AG04450 (cell line): Measurements from ENCODE around the gene KCNJ5. TPM values are rescaled to one million over a fixed set of nuclear protein-coding genes. Genes with fewer than 3 reads are reported as not detected.

Experiments used
- CTCF ChIA-PET: fragments of 300-600, 350-600 bp; formaldehyde crosslinking; extraction: SDS; loops from one replicate; lab custom pipeline; 2022; ENCODE audit warnings: antibody characterized with exemption, inconsistent platforms; lab: Charles Lee
- POLR2A ChIA-PET: fragments of 350-600 bp; formaldehyde crosslinking; extraction: SDS; loops from one replicate; lab custom pipeline; 2021; ENCODE audit warnings: antibody characterized with exemption, inconsistent platforms; lab: Yijun Ruan, JAX
- DNase-seq: peaks from one replicate; pipeline ENCODE4 v3.0.0-alpha.2; 2011; ENCODE audit warnings: low read depth, low spot score
- H3K27ac ChIP-seq: one replicate; pipeline ENCODE4 v1.5.1; 2012; ENCODE audit warnings: low read depth, low read length, control low read depth
- H3K27me3 ChIP-seq: one replicate; pipeline ENCODE4 v1.6.0; 2012; ENCODE audit warnings: low read length; ENCODE audit not compliant: control insufficient read depth, insufficient read depth
- H3K4me3 ChIP-seq: 2 replicates; pipeline ENCODE4 v1.5.1; 2011; ENCODE audit warnings: mild to moderate bottlenecking, low read depth, low read length, control low read depth
- H3K9me3 ChIP-seq: 2 replicates; pipeline ENCODE4 v1.5.1; 2012; ENCODE audit warnings: low read length; ENCODE audit not compliant: control insufficient read depth, insufficient read depth
- polyA plus RNA-seq: library from polyadenylated mRNA; depleted of rRNA; stranded (reverse); fragments of >200 nt; gene quantifications from 2 replicates; pipeline ENCODE4 v1.2.3, GENCODE V29; 2011
- TF ChIP-seq, protein P1 (sequence below): IDR thresholded peaks from 2 replicates; pipeline ENCODE4 v1.5.1; 2011; ENCODE audit warnings: low read depth, low read length, control low read depth, inconsistent platforms

KCNJ5 gene
- polyA plus RNA-seq, 1 experiment, result not detected

DNA sequence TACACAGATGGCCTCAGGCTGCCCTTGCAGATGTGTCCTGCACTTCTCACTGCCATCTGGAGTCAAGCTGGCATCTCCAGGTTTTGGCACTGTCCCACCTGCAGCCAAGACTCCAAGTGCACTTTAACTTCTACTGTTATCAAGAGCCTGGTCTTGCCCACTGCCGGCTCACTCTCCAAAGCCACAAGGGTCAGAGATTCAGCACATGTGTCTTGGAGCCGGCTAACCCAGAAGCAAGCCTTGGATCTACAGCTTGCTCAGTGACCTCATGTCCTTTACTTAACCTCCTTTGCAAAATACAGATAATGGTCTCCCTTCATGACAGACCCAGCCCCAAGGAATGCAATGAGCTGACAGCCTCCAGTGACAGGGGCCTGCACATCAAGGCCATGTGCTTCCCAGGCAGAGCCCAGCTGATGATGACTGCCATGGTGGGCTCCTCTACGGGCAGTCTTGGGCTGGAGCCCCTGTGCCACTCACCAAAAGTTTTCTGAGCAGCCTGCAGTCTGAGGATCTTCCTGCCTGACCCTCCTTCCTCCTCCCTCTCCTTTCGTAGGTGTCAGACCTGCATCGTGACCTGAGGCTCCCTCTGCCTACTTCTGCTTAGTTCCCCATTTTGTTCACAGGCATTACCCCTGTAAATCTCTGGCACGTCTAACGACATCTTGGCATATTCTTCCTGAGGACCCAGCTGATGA lies 42.5 kb downstream of the KCNJ5 start:
- Histone ChIP-seq H3K9me3 (no peaks in the 10 kb centered on the region), H3K27ac (no peak overlapping the region), H3K4me3 (no peak overlapping the region), H3K27me3 (peaks cover 18% of the 10 kb centered on the region)
- POLR2A ChIA-PET, result no interaction called here
- DNase-seq, result no peak
- TF ChIP-seq, protein P1, sequence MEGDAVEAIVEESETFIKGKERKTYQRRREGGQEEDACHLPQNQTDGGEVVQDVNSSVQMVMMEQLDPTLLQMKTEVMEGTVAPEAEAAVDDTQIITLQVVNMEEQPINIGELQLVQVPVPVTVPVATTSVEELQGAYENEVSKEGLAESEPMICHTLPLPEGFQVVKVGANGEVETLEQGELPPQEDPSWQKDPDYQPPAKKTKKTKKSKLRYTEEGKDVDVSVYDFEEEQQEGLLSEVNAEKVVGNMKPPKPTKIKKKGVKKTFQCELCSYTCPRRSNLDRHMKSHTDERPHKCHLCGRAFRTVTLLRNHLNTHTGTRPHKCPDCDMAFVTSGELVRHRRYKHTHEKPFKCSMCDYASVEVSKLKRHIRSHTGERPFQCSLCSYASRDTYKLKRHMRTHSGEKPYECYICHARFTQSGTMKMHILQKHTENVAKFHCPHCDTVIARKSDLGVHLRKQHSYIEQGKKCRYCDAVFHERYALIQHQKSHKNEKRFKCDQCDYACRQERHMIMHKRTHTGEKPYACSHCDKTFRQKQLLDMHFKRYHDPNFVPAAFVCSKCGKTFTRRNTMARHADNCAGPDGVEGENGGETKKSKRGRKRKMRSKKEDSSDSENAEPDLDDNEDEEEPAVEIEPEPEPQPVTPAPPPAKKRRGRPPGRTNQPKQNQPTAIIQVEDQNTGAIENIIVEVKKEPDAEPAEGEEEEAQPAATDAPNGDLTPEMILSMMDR, result no peak
- CTCF ChIA-PET, result interaction anchor here (0.7 kb wide), 1 partner anchor 23 kb away, joined by 3 read pairs; no protein-coding TSS in a partner anchor

DNA sequence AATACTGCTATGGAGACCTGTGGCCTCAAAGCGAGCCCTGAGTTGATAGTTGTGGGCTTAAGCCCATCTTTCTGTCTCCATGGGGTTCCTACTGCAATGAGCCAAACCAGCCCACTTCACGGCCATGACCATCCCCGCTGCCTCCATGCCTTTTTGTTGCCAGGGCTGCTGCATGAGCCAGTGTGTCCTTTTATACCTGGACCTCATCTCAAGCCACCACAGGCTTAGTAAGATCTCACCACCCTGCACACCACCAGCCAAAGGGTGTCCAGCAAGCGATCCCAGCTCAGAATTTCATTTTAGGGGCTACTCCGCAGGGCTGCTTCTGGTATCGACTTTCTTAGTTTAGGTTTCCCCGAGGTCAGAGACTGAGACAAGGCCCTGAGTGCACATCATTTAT lies 43.2 kb downstream of the KCNJ5 start:
- Histone ChIP-seq H3K27ac (no peak overlapping the region), H3K27me3 (peaks cover 25% of the 10 kb centered on the region), H3K9me3 (no peaks in the 10 kb centered on the region), H3K4me3 (no peak overlapping the region)
- TF ChIP-seq, protein P1, result no peak
- ChIA-PET POLR2A (no interaction called here), CTCF (interaction anchor here (0.7 kb wide), 1 partner anchor 22 kb away, joined by 3 read pairs; no protein-coding TSS in a partner anchor)
- no peak for DNase-seq

DNA sequence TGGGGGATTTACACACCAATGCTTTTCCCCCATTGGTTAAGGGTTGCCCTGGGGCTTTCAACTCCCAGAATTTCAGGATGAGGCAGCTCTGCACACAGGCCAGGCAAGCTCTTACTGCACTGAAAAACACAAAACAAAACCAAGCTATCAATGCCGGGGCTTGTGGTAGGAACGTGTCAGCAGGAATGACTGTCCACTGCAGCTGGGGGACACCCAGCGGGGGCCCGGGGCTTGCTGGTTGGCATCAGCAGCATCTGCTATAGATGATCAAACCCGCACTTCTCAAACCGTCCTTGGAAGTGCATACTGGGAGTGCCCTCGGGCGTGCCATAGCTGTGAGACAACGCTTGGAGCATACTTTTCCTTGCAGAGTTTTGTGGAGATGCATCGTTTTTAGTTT lies 43.8 kb downstream of the KCNJ5 start:
- CTCF ChIA-PET, result interaction anchor here (1.0 kb wide), 1 partner anchor 21 kb away, joined by 4 read pairs; no protein-coding TSS in a partner anchor
- DNase-seq, result no peak
- H3K4me3 ChIP-seq, result no peak overlapping the region
- H3K27me3 ChIP-seq, result peaks cover 29% of the 10 kb centered on the region
- H3K27ac ChIP-seq, result no peak overlapping the region
- no peaks in the 10 kb centered on the region for H3K9me3 ChIP-seq
- POLR2A ChIA-PET, result no interaction called here
- TF ChIP-seq, protein P1, result no peak

DNA sequence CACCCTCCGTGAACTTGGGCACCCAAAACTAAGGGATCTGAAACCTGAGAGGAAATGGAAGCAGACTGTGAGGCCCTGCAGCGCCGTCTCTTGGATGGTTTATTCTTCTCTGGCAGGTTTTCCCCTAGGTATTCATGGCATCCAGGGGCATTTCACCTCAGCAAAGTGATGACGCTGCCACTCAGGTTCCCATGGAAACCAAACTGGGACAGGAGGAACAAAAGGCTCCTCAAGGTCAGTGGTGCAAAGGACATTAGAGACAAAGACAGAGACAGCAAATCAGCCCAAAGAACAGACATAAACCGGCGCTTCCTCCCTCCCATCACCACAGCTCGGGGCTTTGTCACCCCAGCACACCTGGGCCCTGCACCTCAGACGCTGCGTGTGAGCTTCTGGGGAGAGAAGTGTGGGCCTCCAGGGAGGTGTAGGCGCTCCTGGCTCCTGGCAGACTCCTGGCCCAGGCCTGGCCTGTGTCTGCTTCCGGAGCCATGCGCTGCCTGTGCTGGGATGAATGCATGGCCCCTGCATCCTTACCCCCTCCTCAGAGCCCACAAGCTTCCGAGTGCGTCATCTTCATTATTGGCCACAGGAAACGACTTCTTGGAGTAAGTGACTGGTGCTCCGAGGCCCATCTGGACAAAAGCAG lies 45.6 kb downstream of the KCNJ5 start:
- no peak overlapping the region for H3K4me3 ChIP-seq
- H3K27me3 ChIP-seq, result peaks cover 38% of the 10 kb centered on the region
- ChIA-PET CTCF (interaction anchor here (1.0 kb wide), 1 partner anchor 1093 kb away, joined by 3 read pairs; no protein-coding TSS in a partner anchor), POLR2A (no interaction called here)
- H3K27ac ChIP-seq, result no peak overlapping the region
- TF ChIP-seq, protein P1, result no peak
- DNase-seq, result no peak
- no peaks in the 10 kb centered on the region for H3K9me3 ChIP-seq

DNA sequence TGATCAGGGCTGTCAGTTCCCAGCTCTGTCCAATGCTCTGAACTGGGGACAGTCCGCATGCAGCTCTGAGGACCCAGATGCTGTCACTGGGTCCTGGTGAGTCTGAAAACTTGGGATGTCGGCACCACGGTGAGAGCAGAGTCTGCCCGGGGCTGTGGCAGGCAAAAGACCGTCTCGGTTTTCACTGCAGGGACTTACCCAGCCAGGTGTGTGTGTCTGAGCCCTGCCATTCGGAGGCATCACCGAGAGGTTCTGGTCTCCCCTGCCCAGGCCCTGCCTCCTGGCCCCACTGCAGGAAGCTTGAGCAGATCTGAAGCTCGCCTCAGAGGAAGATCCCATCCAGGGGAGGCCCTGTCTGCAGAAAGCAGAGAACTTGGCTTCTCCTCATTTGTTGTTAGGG lies 46.3 kb downstream of the KCNJ5 start:
- Histone ChIP-seq H3K27me3 (peaks cover 42% of the 10 kb centered on the region), H3K9me3 (no peaks in the 10 kb centered on the region; the same call in 1 of the 2 replicates), H3K4me3 (no peak overlapping the region), H3K27ac (no peak overlapping the region)
- ChIA-PET POLR2A (no interaction called here), CTCF (interaction anchor here (0.5 kb wide), 1 partner anchor 358 kb away, joined by 4 read pairs; no protein-coding TSS in a partner anchor)
- TF ChIP-seq, protein P1, result no peak
- no peak for DNase-seq
